HepG2 (cell line): Measurements from ENCODE around the gene STBD1. TPM values are rescaled to one million over a fixed set of nuclear protein-coding genes. Genes with fewer than 3 reads are reported as not detected.

Source experiments
- AHDC1 ChIP-seq: sonication (generic); formaldehyde crosslinking; IDR thresholded peaks from 2 replicates; pipeline ENCODE4 v1.5.1; 2020; ENCODE audit warnings: mild to moderate bottlenecking, missing genetic modification reagents, borderline replicate concordance
- ARID5B ChIP-seq: IDR thresholded peaks from 2 replicates; pipeline ENCODE4 v1.4.0; 2020; ENCODE audit warnings: mild to moderate bottlenecking, missing genetic modification reagents
- ARNTL ChIP-seq: sonication (generic); formaldehyde crosslinking; IDR thresholded peaks from 2 replicates; pipeline ENCODE4 v1.4.0; 2020; ENCODE audit warnings: mild to moderate bottlenecking, missing genetic modification reagents
- EP300 ChIP-seq, 3 experiments: sonication (generic) in 1 of 3; formaldehyde crosslinking in 1 of 3; IDR thresholded peaks; 2 replicates each; pipeline versions ENCODE4 v1.5.1 to v1.6.1; 2011 to 2020; ENCODE audit warnings: low read depth in 2 of 3, low read length in 2 of 3, borderline replicate concordance in 1 of 3, improper control_type of control experiment in 1 of 3, mild to moderate bottlenecking in 1 of 3, missing genetic modification reagents in 1 of 3, moderate library complexity in 1 of 3
- GPBP1L1 ChIP-seq: sonication (generic); formaldehyde crosslinking; IDR thresholded peaks from 2 replicates; pipeline ENCODE4 v1.5.0; 2020; ENCODE audit warnings: mild to moderate bottlenecking, missing genetic modification reagents
- HNF4A ChIP-seq: sonication (generic); formaldehyde crosslinking; IDR thresholded peaks from 2 replicates; pipeline ENCODE4 v1.4.0; 2020; ENCODE audit warnings: missing genetic modification reagents
- HOMEZ ChIP-seq: IDR thresholded peaks from 2 replicates; pipeline ENCODE4 v1.6.1; 2016; ENCODE audit warnings: low read depth
- KDM6A ChIP-seq: IDR thresholded peaks from 2 replicates; pipeline ENCODE4 v1.6.1; 2016; ENCODE audit warnings: low read depth
- MEIS1 ChIP-seq: sonication (generic); formaldehyde crosslinking; IDR thresholded peaks from 2 replicates; pipeline ENCODE4 v1.9.0; 2021; ENCODE audit warnings: mild to moderate bottlenecking, missing genetic modification reagents, moderate library complexity, borderline replicate concordance
- SAP130 ChIP-seq: IDR thresholded peaks from 2 replicates; pipeline ENCODE4 v1.6.1; 2016; ENCODE audit warnings: low read depth
- ZGPAT ChIP-seq: IDR thresholded peaks from 2 replicates; pipeline ENCODE4 v1.6.1; 2016; ENCODE audit warnings: mild to moderate bottlenecking
- polyA plus RNA-seq, 8 experiments: library from polyadenylated mRNA; depleted of rRNA in 3 of 8; stranded (reverse) in 7 of 8; unstranded in 1 of 8; fragments of >200 nt; fragmentation: Illumina TruSeq in 4 of 8; extraction: Trizol in 4 of 8; gene quantifications; 2 replicates each; pipeline versions ENCODE4 v1.2.1 to v1.2.3, GENCODE V29; 2011 to 2016; ENCODE audit warnings: low read depth in 4 of 8, missing spikeins in 1 of 8, mixed read lengths in 1 of 8; ENCODE audit not compliant: insufficient read depth in 1 of 8
- total RNA-seq, 5 experiments: library from RNA; depleted of rRNA; stranded (reverse); fragments of >200 nt; fragmentation: Illumina TruSeq; extraction: Trizol; gene quantifications; 2 replicates each; pipeline ENCODE4 v1.2.3, GENCODE V29; 2016; ENCODE audit warnings: low read depth in 1 of 5
- TF ChIP-seq, protein P1 (sequence below): sonication (generic); formaldehyde crosslinking; IDR thresholded peaks from 2 replicates; pipeline ENCODE4 v1.4.0; 2020; ENCODE audit warnings: missing genetic modification reagents

Gene STBD1
- total and polyA plus RNA-seq, 2 of the 13 experiments (the other 11 are each of a cell fraction or from before 2014, with no cell fraction given): 2.8 to 4.3 TPM

GRCh38 chr4:76260571-76260970 lies 46.0 kb upstream of the STBD1 start (continued):
- TF ChIP-seq AHDC1 (CRISPR knock-in tag) (peak; percentile 76; the same call in 1 of the 2 replicates), ZGPAT (0 out of 2 replicates have a peak, but pooled peaks have one; percentile 22), ARID5B (CRISPR knock-in tag) (peak; percentile 40; the same call in 1 of the 2 replicates), SAP130 (peak; percentile 42; the same call in 1 of the 2 replicates), HOMEZ (CRISPR knock-in tag) (0 out of 2 replicates have a peak, but pooled peaks have one; percentile 26), ARNTL (CRISPR knock-in tag) (no peak), GPBP1L1 (CRISPR knock-in tag) (no peak), MEIS1 (no peak), EP300 (IDR thresholded peaks at IDR 0.05; ENCODE audit: low read depth in 2 of 2, low read length in 2 of 2) (peak in 1 of 2 experiments; percentile 41; a peak in 1 of 4 replicates), EP300 (CRISPR knock-in tag; IDR thresholded peaks at IDR 0.05; ENCODE audit: borderline replicate concordance) (no peak), HNF4A (CRISPR knock-in tag) (peak; percentile 49), KDM6A (CRISPR knock-in tag) (peak; percentile 50; the same call in 1 of the 2 replicates)
- TF ChIP-seq, protein P1, sequence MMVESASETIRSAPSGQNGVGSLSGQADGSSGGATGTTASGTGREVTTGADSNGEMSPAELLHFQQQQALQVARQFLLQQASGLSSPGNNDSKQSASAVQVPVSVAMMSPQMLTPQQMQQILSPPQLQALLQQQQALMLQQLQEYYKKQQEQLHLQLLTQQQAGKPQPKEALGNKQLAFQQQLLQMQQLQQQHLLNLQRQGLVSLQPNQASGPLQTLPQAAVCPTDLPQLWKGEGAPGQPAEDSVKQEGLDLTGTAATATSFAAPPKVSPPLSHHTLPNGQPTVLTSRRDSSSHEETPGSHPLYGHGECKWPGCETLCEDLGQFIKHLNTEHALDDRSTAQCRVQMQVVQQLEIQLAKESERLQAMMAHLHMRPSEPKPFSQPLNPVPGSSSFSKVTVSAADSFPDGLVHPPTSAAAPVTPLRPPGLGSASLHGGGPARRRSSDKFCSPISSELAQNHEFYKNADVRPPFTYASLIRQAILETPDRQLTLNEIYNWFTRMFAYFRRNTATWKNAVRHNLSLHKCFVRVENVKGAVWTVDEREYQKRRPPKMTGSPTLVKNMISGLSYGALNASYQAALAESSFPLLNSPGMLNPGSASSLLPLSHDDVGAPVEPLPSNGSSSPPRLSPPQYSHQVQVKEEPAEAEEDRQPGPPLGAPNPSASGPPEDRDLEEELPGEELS (CRISPR knock-in tag): 0 out of 2 replicates have a peak, but pooled peaks have one; percentile 21
